ENCODE data around the gene TBX15.
"Not testable (repeated sequence)": the region's sequence is repeated elsewhere in the genome, so short reads cannot be mapped to it uniquely, and the experiment has no call there.

Gene TBX15

GRCh38 chr1:118958937-118959631 is 29.1 kb downstream of the TBX15 start:
- TF ChIP-seq ESRRG (CRISPR knock-in tag; IDR thresholded peaks at IDR 0.05), result no peak
- no peak for TF ChIP-seq RARB (CRISPR knock-in tag; IDR thresholded peaks at IDR 0.05)
- TF ChIP-seq ZNF8 (CRISPR knock-in tag; IDR thresholded peaks at IDR 0.05), result no peak
- no peak for TF ChIP-seq ZC3H10 (CRISPR knock-in tag; IDR thresholded peaks at IDR 0.05)
- no peak for TF ChIP-seq ZFP30 (CRISPR knock-in tag; IDR thresholded peaks at IDR 0.05)
- no peak for TF ChIP-seq PPARA (CRISPR knock-in tag; IDR thresholded peaks at IDR 0.05; ENCODE audit: borderline replicate concordance)
- no peak for TF ChIP-seq ZNF565 (CRISPR knock-in tag; conservative IDR thresholded peaks at IDR 0.05; ENCODE audit: low read depth)
- TF ChIP-seq BACH2 (CRISPR knock-in tag; IDR thresholded peaks at IDR 0.05; ENCODE audit: borderline replicate concordance), result no peak
- ATAC-seq, result no peak

GRCh38 chr1:118958140-118958539 is 30.0 kb downstream of the TBX15 start:
- TF ChIP-seq TOX (CRISPR knock-in tag; IDR thresholded peaks at IDR 0.05; ENCODE audit: borderline replicate concordance) (no peak), GLIS3 (CRISPR knock-in tag; IDR thresholded peaks at IDR 0.05) (no peak), BACH2 (CRISPR knock-in tag; IDR thresholded peaks at IDR 0.05; ENCODE audit: borderline replicate concordance) (no peak), TSHZ2 (CRISPR knock-in tag; IDR thresholded peaks at IDR 0.05) (no peak), ZC3H10 (CRISPR knock-in tag; IDR thresholded peaks at IDR 0.05) (no peak), ESRRG (CRISPR knock-in tag; IDR thresholded peaks at IDR 0.05) (no peak), PPARA (CRISPR knock-in tag; IDR thresholded peaks at IDR 0.05; ENCODE audit: borderline replicate concordance) (no peak), SNAI2 (CRISPR knock-in tag; IDR thresholded peaks at IDR 0.05) (no peak), CSRNP3 (CRISPR knock-in tag; IDR thresholded peaks at IDR 0.05) (no peak), ZFP3 (CRISPR knock-in tag; IDR thresholded peaks at IDR 0.05) (no peak), ZNF70 (CRISPR knock-in tag; IDR thresholded peaks at IDR 0.05) (no peak), ZNF565 (CRISPR knock-in tag; conservative IDR thresholded peaks at IDR 0.05; ENCODE audit: low read depth) (no peak), OSR1 (CRISPR knock-in tag; IDR thresholded peaks at IDR 0.05) (no peak), ZNF8 (CRISPR knock-in tag; IDR thresholded peaks at IDR 0.05) (no peak), ISL1 (CRISPR knock-in tag; IDR thresholded peaks at IDR 0.05) (no peak), ZFP30 (CRISPR knock-in tag; IDR thresholded peaks at IDR 0.05) (no peak), CREB5 (CRISPR knock-in tag; IDR thresholded peaks at IDR 0.05; ENCODE audit: low read depth) (no peak), ARNTL (CRISPR knock-in tag; IDR thresholded peaks at IDR 0.05; ENCODE audit: borderline replicate concordance, low read depth) (no peak)
- no peak for ATAC-seq

GRCh38 chr1:118957579-118957978 is 30.6 kb downstream of the TBX15 start:
- not testable (repeated sequence) for ATAC-seq

- no peak for ATAC-seq
Observed at GRCh38 chr1:118954301-118954905, 33.7 kb downstream of the TBX15 start.

More at GRCh38 chr1:118954301-118954905, 33.7 kb downstream of the TBX15 start:
- no peak for TF ChIP-seq GLIS3 (CRISPR knock-in tag; IDR thresholded peaks at IDR 0.05)
- TF ChIP-seq ZNF565 (CRISPR knock-in tag; conservative IDR thresholded peaks at IDR 0.05; ENCODE audit: low read depth), result no peak
- TF ChIP-seq ZNF70 (CRISPR knock-in tag; IDR thresholded peaks at IDR 0.05), result no peak
- TF ChIP-seq SNAI2 (CRISPR knock-in tag; IDR thresholded peaks at IDR 0.05), result no peak
- no peak for TF ChIP-seq PPARA (CRISPR knock-in tag; IDR thresholded peaks at IDR 0.05; ENCODE audit: borderline replicate concordance)
- no peak for TF ChIP-seq OSR1 (CRISPR knock-in tag; IDR thresholded peaks at IDR 0.05)
- no peak for TF ChIP-seq ARNTL (CRISPR knock-in tag; IDR thresholded peaks at IDR 0.05; ENCODE audit: borderline replicate concordance, low read depth)
- no peak for TF ChIP-seq ISL1 (CRISPR knock-in tag; IDR thresholded peaks at IDR 0.05)
